Spleen (tissue), 7 donors: Measurements from ENCODE around the gene MAPT.
A peak's percentile ranks its signal among the peaks of the same experiment; 100 is the strongest.

Source experiments
- CTCF ChIP-seq, 11 experiments: fragments of 200-600 bp in 7 of 11; fragments of 450-650 bp in 4 of 11; sonication (generic) in 4 of 11; IDR thresholded peaks in 8 of 11; conservative IDR thresholded peaks in 3 of 11; 1 replicate in 7 of 11; 2 replicates in 4 of 11; pipeline versions ENCODE4 v1.4.0 to v1.8.0; 2016 to 2021; ENCODE audit warnings: antibody characterized with exemption in 11 of 11, inconsistent platforms in 4 of 11, mild to moderate bottlenecking in 1 of 11
- POLR2A ChIP-seq, 3 donors: fragments of 450-650 bp; IDR thresholded peaks; one replicate each; pipeline ENCODE4 v1.5.1; 2017; ENCODE audit warnings: antibody characterized with exemption in 3 of 3, mild to moderate bottlenecking in 1 of 3
- POLR2AphosphoS5 ChIP-seq, 3 donors: sonication (generic); formaldehyde crosslinking; IDR thresholded peaks; one replicate each; pipeline ENCODE4 v1.5.1; 2017; ENCODE audit warnings: antibody characterized with exemption in 3 of 3
- donor health status: DM: no; HTN: no; CAD: no; lungs with moderate emphysema.
- donor health status: DM: no; HTN: no; CAD: no.
- donor health status: DM: no; HTN: no; CAD: no.

DNA sequence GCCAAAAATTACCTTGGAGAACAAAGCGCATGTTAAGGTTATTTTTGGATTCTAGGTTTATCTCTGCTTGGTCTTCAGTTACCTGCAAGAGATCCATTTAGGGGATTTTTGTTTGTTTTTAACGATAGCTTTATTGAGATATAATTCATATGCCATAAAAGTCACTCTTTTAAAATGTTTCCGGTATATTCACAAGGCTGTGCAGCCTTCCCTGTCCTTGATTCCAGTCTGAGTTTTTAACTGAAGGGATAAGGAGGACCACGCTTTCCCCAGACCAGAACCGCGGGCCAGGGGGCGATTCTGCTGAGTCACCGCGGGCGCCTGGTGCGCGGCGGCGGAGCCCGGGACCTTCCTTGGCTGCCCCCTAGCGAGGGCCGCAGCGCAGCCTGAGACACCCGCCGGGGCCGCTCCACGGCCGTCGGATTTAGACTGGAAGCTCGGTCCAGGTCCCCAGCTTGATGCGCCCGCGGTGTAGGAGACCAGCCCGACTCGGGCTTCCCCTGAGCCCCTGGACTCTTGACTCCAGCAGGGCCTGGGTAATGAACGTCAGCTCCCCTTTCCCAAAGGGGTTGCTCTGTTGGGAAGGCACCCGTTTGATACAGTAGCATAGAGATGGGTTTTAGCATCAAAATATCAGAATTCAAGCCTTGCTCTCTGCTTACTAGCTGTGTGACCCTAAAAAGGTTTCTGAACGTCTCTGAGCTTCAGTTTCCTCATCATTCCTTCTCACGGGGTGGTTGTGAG, 54.7 kb downstream of the MAPT start:
- TF ChIP-seq POLR2A (IDR thresholded peaks at IDR 0.05) (no peak), CTCF (IDR thresholded peaks at IDR 0.05 in 8 of 11, conservative IDR thresholded peaks at IDR 0.05 in 3 of 11) (peak; percentile 6 to 85 (median 71)), POLR2AphosphoS5 (IDR thresholded peaks at IDR 0.05) (peak in 2 of 3 donors; percentile 35 to 62)
